IPS DF 6.9 (cell line): Measurements from ENCODE around the gene AMMECR1.

Source experiments
- DNase-seq: peaks from one replicate; pipeline ENCODE4 v3.0.0-alpha.2; 2013; ENCODE audit warnings: low read depth, low spot score
- H3K27ac ChIP-seq: one replicate; pipeline ENCODE4 v1.5.1; 2013; ENCODE audit warnings: low read length, control low read depth
- H3K27me3 ChIP-seq: 2 replicates; pipeline ENCODE4 v1.6.1; 2013; ENCODE audit warnings: mild to moderate bottlenecking, low read length; ENCODE audit not compliant: control insufficient read depth, insufficient read depth
- H3K36me3 ChIP-seq: 2 replicates; pipeline ENCODE4 v1.6.1; 2013; ENCODE audit warnings: low read length; ENCODE audit not compliant: control insufficient read depth, insufficient read depth
- H3K4me1 ChIP-seq: 2 replicates; pipeline ENCODE4 v1.6.1; 2013; ENCODE audit warnings: low read length; ENCODE audit not compliant: control insufficient read depth, insufficient read depth
- H3K4me3 ChIP-seq: 2 replicates; pipeline ENCODE4 v1.5.1; 2013; ENCODE audit warnings: mild to moderate bottlenecking, low read length
- H3K9me3 ChIP-seq: 2 replicates; pipeline ENCODE4 v1.6.1; 2013; ENCODE audit warnings: low read length, inconsistent platforms; ENCODE audit not compliant: control insufficient read depth, insufficient read depth
- WGBS: extraction: QIAGEN DNeasy Blood & Tissue Kit; methylation state at CpG from one replicate; pipeline ENCODE4 v1.1.7; 2013; ENCODE audit warnings: mixed read lengths, missing lambda C conversion rate; ENCODE audit not compliant: insufficient read length, insufficient coverage; 5-methylcytosine and 5-hydroxymethylcytosine counted together

Gene AMMECR1

DNA sequence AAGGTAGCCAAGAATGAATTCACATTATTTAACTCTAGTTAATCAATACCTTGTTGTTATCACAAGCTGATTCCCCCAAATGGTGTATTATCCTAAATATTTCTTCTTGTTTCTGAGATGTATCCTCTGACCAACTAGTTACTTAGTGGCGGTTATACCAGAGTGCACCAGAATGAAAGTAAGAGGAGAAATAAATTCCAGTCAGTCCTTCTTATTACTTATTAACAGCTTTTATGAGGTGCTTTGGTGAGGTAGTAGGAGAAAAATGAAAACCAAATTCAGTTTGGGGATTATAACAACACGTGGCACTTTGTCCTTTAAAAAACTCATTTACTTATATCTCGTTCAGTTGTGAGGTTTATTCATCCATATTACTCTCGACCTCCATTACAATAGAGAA is 101.9 kb downstream of the AMMECR1 start:
- no peak for DNase-seq
- Histone ChIP-seq H3K4me3 (no peak overlapping the region), H3K27me3 (no peaks in the 10 kb centered on the region), H3K36me3 (no peaks in the 10 kb centered on the region), H3K27ac (no peak overlapping the region), H3K9me3 (no peaks in the 10 kb centered on the region), H3K4me1 (no peaks in the 10 kb centered on the region)
- no CpG with 5 or more reads among the region's 4 CpGs for WGBS

DNA sequence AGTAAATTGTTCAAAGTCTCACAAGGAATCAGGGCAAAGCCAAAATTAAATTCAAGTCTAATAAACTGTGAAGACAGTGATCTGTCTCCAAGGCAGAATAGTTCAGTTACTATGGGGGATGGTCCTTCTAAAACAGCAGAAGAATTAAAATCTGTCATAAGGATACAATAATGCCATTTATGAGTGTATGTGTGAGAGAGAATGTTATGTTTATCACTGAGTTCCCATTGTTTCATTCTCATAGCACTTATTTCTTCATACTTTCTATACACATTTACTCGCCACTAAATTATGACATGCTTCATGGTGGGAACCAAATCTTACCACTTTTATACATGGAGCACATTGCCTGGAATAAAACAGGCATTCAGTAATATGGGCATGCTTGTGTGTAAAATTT is 102.5 kb downstream of the AMMECR1 start:
- Histone ChIP-seq H3K36me3 (no peaks in the 10 kb centered on the region), H3K9me3 (no peaks in the 10 kb centered on the region), H3K27me3 (no peaks in the 10 kb centered on the region), H3K27ac (no peak overlapping the region), H3K4me1 (no peaks in the 10 kb centered on the region), H3K4me3 (no peak overlapping the region)
- no CpG with 5 or more reads among the region's 1 CpG for WGBS
- no peak for DNase-seq

DNA sequence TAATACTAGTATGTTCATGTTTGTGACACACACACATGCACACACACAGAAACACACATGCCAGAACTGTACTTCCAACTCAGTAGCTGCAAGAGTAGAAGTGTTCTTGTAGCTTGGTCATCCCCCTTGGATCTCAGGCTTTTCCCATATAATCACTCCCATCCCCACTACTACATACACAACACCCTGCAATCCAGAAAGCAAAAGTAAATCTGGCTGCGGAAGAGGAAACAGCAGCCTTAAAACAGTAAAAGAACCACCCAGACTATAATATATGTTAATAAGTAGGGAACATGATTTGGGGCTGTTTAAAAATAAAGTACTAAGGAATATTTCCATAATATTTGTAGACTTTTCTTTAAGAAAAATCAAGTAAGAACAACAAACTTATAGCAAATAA is 103.2 kb downstream of the AMMECR1 start:
- H3K4me1 ChIP-seq, result no peaks in the 10 kb centered on the region
- no CpG with 5 or more reads among the region's 1 CpG for WGBS

DNA sequence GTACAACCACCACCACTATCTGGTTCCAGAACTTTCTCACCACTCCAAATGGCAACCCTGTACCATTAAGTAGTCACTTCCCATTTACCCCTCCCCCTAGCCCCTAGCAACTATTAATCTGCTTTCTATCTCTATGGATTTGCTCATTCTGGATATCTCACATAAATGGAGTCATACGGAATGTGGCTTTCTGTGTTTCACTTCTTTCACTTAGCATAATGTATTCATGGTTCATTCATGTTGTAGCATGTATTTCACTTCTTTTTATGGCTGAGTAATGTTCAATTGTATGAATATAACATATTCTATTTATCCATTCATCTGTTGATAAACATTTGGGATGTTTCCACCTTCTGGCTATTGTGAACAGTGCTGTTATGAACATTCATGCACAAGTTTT is 104.7 kb downstream of the AMMECR1 start:
- H3K27ac ChIP-seq, result no peak overlapping the region
- H3K27me3 ChIP-seq, result no peaks in the 10 kb centered on the region
- no peaks in the 10 kb centered on the region for H3K9me3 ChIP-seq
- no peaks in the 10 kb centered on the region for H3K4me1 ChIP-seq
- WGBS, result no CpG with 5 or more reads among the region's 1 CpG
- H3K4me3 ChIP-seq, result no peak overlapping the region
- no peak for DNase-seq
- H3K36me3 ChIP-seq, result no peaks in the 10 kb centered on the region

More for the DNA sequence above, 103.2 kb downstream of the AMMECR1 start:
- no peak for DNase-seq
- Histone ChIP-seq H3K9me3 (no peaks in the 10 kb centered on the region), H3K27ac (no peak overlapping the region), H3K27me3 (no peaks in the 10 kb centered on the region), H3K4me3 (no peak overlapping the region), H3K36me3 (no peaks in the 10 kb centered on the region)

DNA sequence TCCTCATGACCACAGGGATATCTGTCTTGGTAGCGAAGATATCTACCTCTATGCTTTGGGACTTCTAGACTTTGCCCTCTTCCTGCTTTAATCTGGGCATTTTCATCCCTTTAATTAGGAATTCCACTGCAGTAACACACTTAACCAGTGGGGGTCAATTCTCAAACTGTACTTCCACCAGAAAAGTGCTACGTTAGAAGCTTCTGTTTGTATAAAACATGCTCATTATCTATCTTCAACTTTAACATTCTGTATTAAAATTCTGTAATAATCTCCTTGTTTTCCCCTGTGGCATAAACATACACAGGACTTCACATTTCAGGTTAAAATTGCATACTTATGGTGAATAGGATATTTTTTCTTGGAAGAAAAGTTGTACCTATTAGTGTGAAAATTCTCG is 105.6 kb downstream of the AMMECR1 start:
- no peak overlapping the region for H3K27ac ChIP-seq
- H3K4me1 ChIP-seq, result no peaks in the 10 kb centered on the region
- no peak for DNase-seq
- no peaks in the 10 kb centered on the region for H3K27me3 ChIP-seq
- H3K4me3 ChIP-seq, result no peak overlapping the region
- no peaks in the 10 kb centered on the region for H3K9me3 ChIP-seq
- H3K36me3 ChIP-seq, result no peaks in the 10 kb centered on the region
- no CpG with 5 or more reads among the region's 3 CpGs for WGBS

DNA sequence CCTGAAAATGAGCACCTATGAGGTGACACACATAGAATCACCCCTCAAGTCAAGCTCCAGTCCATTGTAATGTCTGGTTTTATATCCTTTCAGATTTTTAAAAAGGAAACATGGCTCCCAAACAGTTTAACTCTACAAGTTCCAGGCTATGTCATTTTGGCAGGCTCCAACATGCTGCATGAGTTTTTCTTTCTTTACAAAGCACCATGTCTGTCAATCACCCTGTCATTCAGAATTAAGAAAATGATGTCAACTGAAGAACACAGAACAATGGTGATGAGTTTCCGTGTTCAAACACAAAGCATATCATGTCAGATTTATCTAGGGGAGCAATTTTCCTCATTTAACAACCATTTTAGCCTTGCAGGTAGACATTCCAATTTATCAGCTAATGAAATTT is 106.5 kb downstream of the AMMECR1 start:
- H3K4me1 ChIP-seq, result no peaks in the 10 kb centered on the region
- no peaks in the 10 kb centered on the region for H3K9me3 ChIP-seq
- H3K36me3 ChIP-seq, result no peaks in the 10 kb centered on the region
- DNase-seq, result no peak
- WGBS, result no CpG with 5 or more reads among the region's 1 CpG
- no peak overlapping the region for H3K27ac ChIP-seq
- H3K4me3 ChIP-seq, result no peak overlapping the region
- H3K27me3 ChIP-seq, result no peaks in the 10 kb centered on the region

DNA sequence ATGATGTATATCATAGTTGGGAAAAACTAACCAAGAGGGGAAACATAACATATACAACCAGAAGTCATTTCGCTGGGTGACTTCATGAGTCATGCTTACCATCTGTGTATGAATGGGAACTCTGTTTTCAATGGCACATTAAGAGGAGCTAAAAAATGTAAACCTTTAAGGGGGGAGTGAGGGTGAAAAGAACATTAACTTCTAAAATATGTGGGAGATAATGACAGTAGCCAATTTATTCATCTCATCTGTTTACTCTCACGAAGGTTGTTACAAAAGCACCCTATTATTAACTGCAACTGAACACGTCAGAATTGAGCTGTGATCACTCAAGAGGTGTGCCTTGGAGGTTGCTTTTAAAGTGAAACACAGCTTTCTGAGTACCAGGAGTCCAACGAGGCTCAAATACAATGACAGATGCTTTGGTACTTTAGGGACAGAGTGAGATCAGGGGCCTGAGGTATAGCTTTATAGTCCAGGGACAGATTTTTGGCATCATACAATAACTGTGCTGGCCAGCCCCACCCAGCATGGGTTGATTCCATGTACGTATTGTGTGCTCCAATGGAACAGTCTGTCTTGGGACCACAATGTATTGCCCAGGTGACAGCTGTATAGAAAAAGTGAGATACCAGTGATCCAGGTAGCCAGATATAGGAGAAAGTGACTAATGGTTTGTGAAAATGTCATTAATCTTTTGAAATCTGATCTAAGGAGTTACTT is 107.3 kb downstream of the AMMECR1 start:
- no peak for DNase-seq
- no peak overlapping the region for H3K4me3 ChIP-seq

DNA sequence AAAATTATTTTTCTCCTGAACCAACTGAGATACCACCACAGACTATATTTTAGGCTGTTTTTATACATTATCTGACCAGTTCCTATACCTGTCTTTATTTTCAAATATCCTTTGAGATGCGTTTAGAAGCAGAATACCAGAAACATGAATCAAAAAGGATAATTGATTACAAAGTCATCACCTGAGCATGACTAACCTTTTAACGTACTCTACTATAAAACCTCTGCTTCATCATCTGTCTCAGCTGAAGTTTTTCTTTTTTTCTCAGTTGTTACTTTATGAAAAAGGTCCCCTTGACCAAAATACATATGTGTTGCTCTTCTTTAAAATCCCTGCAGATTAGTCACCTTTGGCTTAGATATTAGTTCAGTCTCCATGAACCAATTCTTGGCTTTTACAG is 109.8 kb downstream of the AMMECR1 start:
- H3K9me3 ChIP-seq, result no peaks in the 10 kb centered on the region
- H3K27me3 ChIP-seq, result no peaks in the 10 kb centered on the region
- H3K27ac ChIP-seq, result no peak overlapping the region
- DNase-seq, result no peak
- H3K4me1 ChIP-seq, result no peaks in the 10 kb centered on the region
- H3K36me3 ChIP-seq, result no peaks in the 10 kb centered on the region
- H3K4me3 ChIP-seq, result no peak overlapping the region
- WGBS, result no CpG with 5 or more reads among the region's 2 CpGs

More for the DNA sequence above, 107.3 kb downstream of the AMMECR1 start:
- Histone ChIP-seq H3K4me1 (no peaks in the 10 kb centered on the region), H3K27ac (no peak overlapping the region), H3K9me3 (no peaks in the 10 kb centered on the region), H3K36me3 (no peaks in the 10 kb centered on the region), H3K27me3 (no peaks in the 10 kb centered on the region)
- WGBS, result no CpG with 5 or more reads among the region's 5 CpGs

DNA sequence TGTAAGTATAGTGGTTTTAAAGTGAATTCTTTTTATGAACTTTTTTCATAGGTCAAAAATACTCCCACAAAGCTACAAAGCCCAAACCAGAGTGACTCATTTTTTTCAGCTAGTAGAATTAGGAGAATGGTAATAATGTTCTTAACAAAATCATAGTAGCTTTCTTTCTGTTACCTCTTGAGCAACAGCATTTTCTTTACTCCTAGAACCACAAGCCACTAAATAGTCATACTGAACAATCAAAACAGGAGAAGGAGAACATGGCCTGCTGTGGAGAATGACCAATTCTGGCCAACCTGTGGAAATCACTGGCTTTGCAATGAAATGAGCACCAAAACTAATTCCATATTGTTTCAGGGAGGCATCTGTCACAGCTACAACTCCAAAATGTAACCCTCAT is 112.9 kb downstream of the AMMECR1 start:
- no peak overlapping the region for H3K27ac ChIP-seq
- H3K4me1 ChIP-seq, result no peaks in the 10 kb centered on the region
- H3K4me3 ChIP-seq, result no peak overlapping the region
- no peak for DNase-seq
- H3K36me3 ChIP-seq, result no peaks in the 10 kb centered on the region
- no peaks in the 10 kb centered on the region for H3K27me3 ChIP-seq
- H3K9me3 ChIP-seq, result no peaks in the 10 kb centered on the region

DNA sequence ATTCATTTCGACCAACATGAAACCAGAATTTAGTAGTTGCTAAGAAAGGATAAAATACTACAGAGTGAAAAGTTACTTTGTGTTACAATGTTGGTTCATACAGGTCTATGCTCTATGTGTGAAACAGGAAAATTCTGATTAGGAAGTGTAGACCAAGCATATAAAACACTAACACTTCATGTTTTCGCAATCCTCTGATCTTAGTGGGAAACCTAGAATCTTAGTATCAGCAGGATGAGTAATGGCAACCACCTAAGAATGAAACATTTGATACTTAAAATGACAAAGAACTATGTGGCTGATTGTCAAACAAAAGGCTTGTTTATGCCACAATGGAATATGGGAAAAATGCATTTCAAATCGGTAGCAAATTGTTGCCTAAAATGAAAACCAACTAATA is 116.1 kb downstream of the AMMECR1 start:
- WGBS, result no CpG with 5 or more reads among the region's 3 CpGs
- H3K4me3 ChIP-seq, result no peak overlapping the region
- H3K4me1 ChIP-seq, result no peaks in the 10 kb centered on the region

DNA sequence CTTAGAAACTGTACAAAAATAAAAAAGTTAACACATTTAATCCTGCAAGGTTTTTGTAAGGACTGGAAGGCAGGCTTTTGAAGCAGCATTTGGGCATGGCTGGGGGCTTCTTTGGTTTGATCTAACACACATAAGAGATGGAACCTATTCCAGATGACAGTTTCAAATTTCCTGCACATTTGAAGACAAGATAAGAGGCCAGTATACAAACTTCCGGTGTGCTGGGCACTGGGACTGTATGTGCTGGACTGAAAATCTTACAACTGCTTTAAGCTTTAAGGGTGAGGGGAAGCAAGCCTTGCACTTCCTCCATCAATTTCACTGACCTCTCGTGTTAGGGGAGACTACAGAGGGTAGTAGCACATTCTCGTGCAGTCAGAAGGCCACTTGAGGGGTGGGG is 122.9 kb downstream of the AMMECR1 start:
- no peak overlapping the region for H3K27ac ChIP-seq
- H3K27me3 ChIP-seq, result no peaks in the 10 kb centered on the region
- no peaks in the 10 kb centered on the region for H3K4me1 ChIP-seq
- H3K4me3 ChIP-seq, result no peak overlapping the region
- no peaks in the 10 kb centered on the region for H3K36me3 ChIP-seq
- no peak for DNase-seq
- no CpG with 5 or more reads among the region's 3 CpGs for WGBS
- no peaks in the 10 kb centered on the region for H3K9me3 ChIP-seq

More for the DNA sequence above, 116.1 kb downstream of the AMMECR1 start:
- H3K9me3 ChIP-seq, result no peaks in the 10 kb centered on the region
- no peaks in the 10 kb centered on the region for H3K27me3 ChIP-seq
- H3K36me3 ChIP-seq, result no peaks in the 10 kb centered on the region
- no peak for DNase-seq
- no peak overlapping the region for H3K27ac ChIP-seq
